Activated CD4-positive, CD25-positive, alpha-beta regulatory T cell treated with anti-CD3 and anti-CD28 coated beads, Interleukin-2, amount 50 U/mL, for 24 hours (primary cell): ENCODE measurements around the gene SLC48A1.
A peak's percentile ranks its signal among the peaks of the same experiment; 100 is the strongest.
"Not testable (repeated sequence)": the region's sequence is repeated elsewhere in the genome, so short reads cannot be mapped to it uniquely, and the experiment has no call there.

Experiments
- ATAC-seq, 2 donors: fragments of 150-1000 bp; cut with Tn5 transposase; one replicate each; pipeline ENCODE4 v1.10.0; 2021; ENCODE audit warnings: mild to moderate bottlenecking in 1 of 2, moderate library complexity in 1 of 2

SLC48A1 gene

GRCh38 chr12:47813511-47814196 lies 40.6 kb downstream of the SLC48A1 start:
- no peak for ATAC-seq

DNA sequence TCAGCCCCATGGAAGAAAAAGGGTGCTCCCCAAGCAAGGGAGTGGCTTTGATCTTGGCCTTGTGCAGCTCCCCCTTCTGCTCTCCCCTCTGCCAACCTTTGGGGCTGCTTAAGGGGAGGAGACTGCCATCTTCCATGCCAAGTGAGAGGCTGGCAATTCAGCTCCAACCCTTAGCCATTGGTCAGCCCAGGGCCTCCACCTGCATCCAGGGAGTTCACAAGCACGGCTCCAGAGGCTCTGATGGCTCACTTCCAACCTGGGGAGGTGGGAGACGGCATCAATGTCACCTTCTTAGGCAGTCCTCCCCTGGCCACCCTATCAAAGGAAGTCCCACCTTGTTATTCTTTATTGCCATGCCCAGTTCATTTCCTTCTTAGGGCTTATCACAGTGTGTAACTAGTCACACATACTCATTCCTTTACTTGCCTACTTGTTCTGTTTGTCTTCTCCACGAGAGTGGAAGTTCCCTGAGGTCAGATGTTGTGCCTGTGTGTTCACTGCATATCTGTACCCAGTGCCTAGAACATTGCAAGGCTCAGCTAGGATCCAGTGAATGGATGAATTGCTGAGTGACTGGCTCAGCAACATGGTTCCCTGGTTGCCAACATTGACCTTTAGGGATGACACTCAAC lies 41.6 kb downstream of the SLC48A1 start:
- peak; percentile 11 to 29 for ATAC-seq

GRCh38 chr12:47815447-47815846 lies 42.4 kb downstream of the SLC48A1 start:
- not testable (repeated sequence) for ATAC-seq

DNA sequence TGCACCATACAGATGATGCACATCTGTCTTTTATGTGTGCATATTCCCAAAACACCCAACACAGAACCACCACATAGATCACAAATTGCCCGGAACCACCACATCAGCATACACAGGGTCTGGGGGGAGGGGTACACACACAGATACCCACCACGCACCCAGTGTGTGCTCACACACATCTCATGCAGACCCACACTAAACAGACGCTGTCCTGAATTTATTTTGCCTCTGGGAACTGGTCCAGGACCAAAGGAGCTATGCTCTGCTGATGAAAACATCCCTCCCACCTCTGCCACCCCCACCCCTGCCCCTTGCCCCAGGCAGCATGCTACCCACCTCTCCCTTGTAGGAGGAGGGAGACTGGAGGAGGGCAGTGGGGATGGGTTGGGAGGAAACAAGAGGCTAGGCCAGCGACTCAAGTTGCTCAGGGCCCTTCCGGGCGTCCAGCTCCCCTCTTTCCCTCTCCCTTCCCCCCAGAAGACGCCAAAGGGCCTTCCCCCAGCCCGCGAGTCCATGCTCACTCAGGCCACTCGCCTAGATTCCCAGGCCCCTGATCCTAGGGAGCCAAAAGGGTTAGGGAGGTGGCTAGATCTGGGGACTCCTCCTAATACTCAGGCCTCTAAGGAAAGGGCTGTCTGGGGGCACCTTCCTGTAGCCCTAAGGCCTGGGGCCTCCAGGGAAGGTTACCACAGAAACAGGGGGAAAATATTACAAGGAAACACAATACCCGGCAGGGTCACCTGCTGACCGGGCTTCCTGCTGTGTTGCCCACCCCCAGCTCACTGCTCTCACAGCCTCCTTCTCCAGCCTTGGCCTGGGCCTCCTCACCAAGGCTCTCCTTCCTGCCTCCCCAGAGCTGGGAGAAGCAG lies 43.6 kb downstream of the SLC48A1 start:
- ATAC-seq, result no peak

DNA sequence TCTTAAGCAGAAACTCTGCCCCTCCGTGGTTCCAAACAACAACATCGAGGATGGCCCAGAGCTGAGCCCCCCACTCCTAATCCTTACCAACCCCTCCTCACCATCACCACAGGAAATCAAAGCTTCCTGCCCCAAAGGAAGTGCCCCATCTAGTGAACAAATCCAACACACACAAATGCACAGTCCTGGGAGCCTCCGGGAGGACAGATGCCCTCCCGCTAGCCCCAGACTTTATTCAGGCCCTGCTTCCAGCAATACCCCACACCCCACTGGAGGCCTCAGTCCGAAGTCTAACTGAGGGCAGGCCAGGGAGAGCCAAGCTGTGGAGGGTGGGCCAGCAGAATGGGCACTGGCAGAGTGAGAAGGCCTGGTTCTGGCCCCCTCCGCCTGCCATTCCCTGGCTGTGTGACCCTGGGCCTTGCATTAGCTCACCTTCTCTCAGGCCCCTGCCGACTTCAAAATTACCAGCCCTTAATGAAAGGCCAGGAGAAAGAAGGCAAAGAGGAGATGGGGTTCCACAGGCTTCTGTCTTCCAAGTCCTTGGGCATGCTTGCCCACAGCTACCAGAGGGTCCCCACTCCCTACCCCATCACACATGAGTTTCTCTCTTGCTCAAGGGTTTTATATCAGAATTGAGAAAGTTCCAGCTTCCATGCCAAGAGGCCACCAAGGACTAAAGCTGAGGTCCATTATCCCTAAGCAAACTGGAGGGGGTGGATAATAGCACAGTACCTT lies 44.4 kb downstream of the SLC48A1 start:
- ATAC-seq, result no peak

- ATAC-seq, result no peak
Measured at GRCh38 chr12:47818007-47818376, 45.0 kb downstream of the SLC48A1 start.

DNA sequence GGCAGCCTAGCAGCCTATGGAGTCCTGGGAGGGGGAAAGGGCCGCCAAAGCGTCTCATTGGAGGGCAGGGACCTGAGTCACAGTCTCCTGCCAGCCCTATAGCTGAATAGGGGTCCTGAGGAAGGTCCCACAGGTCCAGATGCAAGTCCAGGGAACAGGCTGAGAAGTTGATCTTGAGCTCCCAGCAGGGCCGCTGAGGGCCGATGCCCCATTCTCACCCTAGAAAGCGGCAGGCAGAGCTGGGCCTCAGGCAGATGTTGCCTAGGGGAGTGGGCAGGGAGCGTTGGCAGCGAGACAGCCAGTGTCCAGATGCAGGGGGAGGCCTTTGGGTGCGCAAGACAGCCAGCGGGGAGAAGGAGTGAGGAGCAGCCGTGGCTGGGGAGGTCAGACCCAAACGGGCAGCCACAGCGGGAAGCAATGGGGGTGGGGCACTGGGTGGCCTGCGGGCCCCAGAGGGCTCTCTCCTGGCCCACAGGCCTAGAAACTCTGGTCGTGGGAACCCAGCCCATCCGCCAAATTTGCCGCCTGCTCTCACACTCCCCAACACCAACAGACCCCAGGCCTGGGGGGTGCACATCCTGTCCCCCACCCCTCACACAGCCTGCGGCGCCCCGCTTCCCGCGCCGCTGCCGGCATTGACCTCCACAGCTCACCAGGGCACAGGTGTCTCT lies 45.6 kb downstream of the SLC48A1 start:
- ATAC-seq, result peak; percentile 26 to 31

- ATAC-seq, result peak; percentile 6 to 11
Measured at GRCh38 chr12:47819138-47819895, 46.3 kb downstream of the SLC48A1 start.

GRCh38 chr12:47819896-47820630 lies 47.0 kb downstream of the SLC48A1 start, which contains the start of gene HDAC7:
Gene HDAC7, minus strand, starts transcription at chr12:47819903. Its CDS starts 118 bp downstream, at chr12:47819785.
- ATAC-seq, result peak; percentile 70

GRCh38 chr12:47820631-47821345 lies 47.8 kb downstream of the SLC48A1 start:
- no peak for ATAC-seq

DNA sequence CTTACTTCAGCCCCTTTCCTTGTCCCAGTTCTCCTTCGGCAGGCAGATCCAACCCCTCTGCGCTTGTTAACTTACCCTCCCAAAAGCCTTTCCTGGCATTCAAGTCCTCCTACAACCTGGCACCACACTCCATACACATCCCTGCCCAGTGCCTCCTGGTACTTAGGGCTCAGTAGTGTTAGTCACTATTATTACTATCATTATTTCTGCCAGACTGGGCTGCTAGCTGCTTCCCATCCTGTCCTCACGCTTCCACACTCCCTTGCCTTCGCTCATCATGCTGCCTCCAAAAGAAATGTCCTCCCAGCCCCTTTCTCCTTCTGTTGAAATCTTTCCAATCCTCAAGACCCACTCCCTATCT lies 48.3 kb downstream of the SLC48A1 start:
- ATAC-seq, result no peak

DNA sequence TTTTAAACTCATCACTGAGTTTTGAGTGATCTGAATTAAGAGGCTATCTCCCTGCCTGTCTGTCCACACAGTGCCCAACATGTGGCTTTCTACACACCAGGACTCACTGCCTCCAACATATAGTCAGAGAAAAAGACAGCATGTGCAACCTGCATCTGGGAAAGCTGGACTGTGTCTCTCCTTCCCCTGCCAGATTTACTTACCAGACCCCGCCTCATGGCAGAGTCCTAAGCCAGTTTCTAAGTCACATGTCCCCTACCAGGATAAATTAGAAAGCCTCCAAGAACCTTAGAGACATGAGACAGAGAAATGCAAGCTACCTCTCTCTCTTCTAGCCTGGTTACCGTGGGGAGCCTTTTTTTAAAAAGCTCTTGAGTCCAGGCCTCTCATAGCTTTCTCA lies 49.4 kb downstream of the SLC48A1 start:
- ATAC-seq, result no peak

DNA sequence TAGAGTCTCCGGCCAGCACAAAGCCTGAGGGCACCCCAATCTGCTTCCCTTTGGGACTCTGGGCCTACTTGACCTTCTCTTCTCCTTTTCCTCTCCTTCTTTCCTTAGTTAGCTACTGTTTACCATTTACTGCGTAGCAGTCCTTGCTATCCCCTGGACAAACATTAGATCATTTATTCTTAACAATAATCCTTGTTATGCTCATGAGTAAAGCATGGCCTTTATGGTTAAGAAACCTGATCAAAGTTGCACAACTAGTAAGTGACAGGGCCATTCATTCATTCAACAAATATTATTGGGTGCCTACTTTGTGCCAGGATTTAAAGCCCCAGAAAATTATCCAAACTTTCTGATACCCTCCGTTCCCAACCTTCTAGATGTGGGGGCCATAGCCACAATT lies 49.8 kb downstream of the SLC48A1 start:
- ATAC-seq, result no peak

DNA sequence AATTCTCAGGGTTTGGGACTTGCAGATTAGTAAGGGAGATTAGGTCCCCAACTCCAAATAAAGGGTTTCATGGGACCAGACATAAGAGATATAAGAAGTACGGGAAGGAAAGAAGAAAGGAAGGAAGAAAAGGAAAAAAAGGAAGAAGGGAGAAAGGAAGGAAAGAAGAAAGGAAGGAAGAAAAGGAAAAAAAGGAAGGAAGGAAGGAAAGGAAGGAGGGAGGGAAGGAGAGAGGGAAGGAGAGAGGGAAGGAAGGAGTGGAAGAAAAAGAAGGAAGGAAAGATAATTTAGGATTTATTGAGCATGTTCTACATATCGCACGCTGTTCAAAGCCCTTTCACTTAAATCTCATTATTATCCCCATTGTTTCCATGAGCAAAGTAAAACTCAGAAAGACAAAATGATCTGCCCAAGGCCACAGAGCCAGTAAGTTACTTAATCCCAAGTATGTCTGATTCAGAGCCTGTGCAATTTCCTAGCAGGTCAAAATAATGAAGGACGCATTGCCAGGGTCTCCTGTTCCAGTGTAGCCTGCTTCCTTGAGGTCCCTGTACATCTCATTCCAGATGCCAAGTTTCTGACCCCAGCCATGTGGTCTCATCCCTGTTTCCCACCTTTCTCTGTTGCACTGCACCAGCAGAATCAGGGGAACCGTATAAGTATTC lies 50.5 kb downstream of the SLC48A1 start:
- ATAC-seq, result no peak

GRCh38 chr12:47824198-47824597 lies 51.2 kb downstream of the SLC48A1 start:
- ATAC-seq, result peak in 1 of 2 donors; percentile 12

DNA sequence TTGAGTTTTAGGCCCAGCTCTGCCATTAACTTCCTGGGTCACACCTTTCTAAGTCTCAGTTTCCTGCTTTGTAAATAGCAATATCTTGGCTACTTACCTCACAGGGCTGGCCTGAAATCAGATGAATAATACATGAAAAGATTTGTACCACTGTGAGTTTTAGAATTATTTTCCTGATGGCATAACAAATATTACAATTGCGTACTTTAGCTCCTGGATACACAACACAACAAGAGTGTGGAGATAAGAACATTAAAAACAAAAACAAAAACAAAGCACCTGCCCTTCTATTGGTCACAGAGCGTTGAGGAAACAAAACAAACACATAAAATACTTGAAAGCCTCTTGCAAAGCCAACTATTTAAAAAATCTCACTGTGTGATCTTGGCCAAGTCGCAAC lies 51.6 kb downstream of the SLC48A1 start:
- ATAC-seq, result no peak

GRCh38 chr12:47825173-47825639 lies 52.2 kb downstream of the SLC48A1 start:
- ATAC-seq, result no peak

GRCh38 chr12:47828008-47828975 lies 55.3 kb downstream of the SLC48A1 start:
- no peak for ATAC-seq
